ENCODE results near the gene SIM1. TPM values are rescaled to one million over a fixed set of nuclear protein-coding genes. Genes with fewer than 3 reads are reported as not detected.

Gene SIM1
- total and polyA plus RNA-seq, 2 of the 8 experiments (the other 6 are each of a cell fraction or from before 2014, with no cell fraction given), result 0.02 to 0.39 TPM

- no peaks in the 10 kb centered on the region for H3K79me2 ChIP-seq (ENCODE audit: control insufficient read depth in 1 of 2, insufficient read depth in 2 of 2, low read length in 2 of 2)
- ChIA-PET CTCF (ENCODE audit: partially characterized antibody) (interaction anchor here (0.6 to 7.5 kb wide), 8 partner anchors 9 to 603 kb away, joined by 3 to 45 read pairs (median 6); no protein-coding TSS in a partner anchor), POLR2A (ENCODE audit: partially characterized antibody) (no interaction called here)
- H3K79me1 ChIP-seq (ENCODE audit: low read depth, low read length), result no peaks in the 10 kb centered on the region
- H2BK15ac ChIP-seq (ENCODE audit: low read length), result no peak overlapping the region
- H4K5ac ChIP-seq (ENCODE audit: insufficient read length, low read depth, low read length), result no peak overlapping the region
- no peak overlapping the region for H3K4ac ChIP-seq (replicated peaks; ENCODE audit: insufficient read length, low read depth, low read length)
- H3K27me3 ChIP-seq (replicated peaks in 1 of 4; ENCODE audit: control insufficient read depth in 3 of 4, extremely low read depth in 1 of 4, insufficient read depth in 3 of 4, low read length in 3 of 4), result peaks cover 46 to 65% (median 54%) of the 10 kb centered on the region in 4 experiments
- no peak overlapping the region for H2AK5ac ChIP-seq (ENCODE audit: low read depth, low read length)
- no peak overlapping the region for H2BK20ac ChIP-seq (ENCODE audit: low read length)
- H3K56ac ChIP-seq (replicated peaks; ENCODE audit: insufficient read length, low read depth, low read length), result no peak overlapping the region
- H3K23me2 ChIP-seq (ENCODE audit: low read depth, low read length), result no peaks in the 10 kb centered on the region; the same call in 1 of the 2 replicates
- H4K8ac ChIP-seq (ENCODE audit: extremely low read depth, insufficient read depth, low read length), result no peak overlapping the region
- no peak overlapping the region for H2BK12ac ChIP-seq (ENCODE audit: low read depth, low read length)
- no peaks in the 10 kb centered on the region; a peak in 1 of 8 replicates for H3K36me3 ChIP-seq (ENCODE audit: control insufficient read depth in 2 of 4, insufficient read depth in 4 of 4, low read length in 3 of 4)
- H3K27ac ChIP-seq (ENCODE audit: low read depth, low read length), result no peak overlapping the region
- no peak overlapping the region for H2BK120ac ChIP-seq (replicated peaks; ENCODE audit: low read depth, low read length)
- no peak overlapping the region for H2BK5ac ChIP-seq (ENCODE audit: low read depth, low read length)
- no peak overlapping the region for H2AFZ ChIP-seq (ENCODE audit: low read length)
- H3K4me2 ChIP-seq (ENCODE audit: insufficient read depth in 1 of 2, low read depth in 2 of 2, low read length in 2 of 2), result no peak overlapping the region
- no peak overlapping the region for H3K18ac ChIP-seq (ENCODE audit: extremely low read depth, low read length)
- H4K20me1 ChIP-seq (replicated peaks in 1 of 2; ENCODE audit: control insufficient read depth in 1 of 2, insufficient read depth in 2 of 2, low read length in 2 of 2), result peaks cover 6 to 18% of the 10 kb centered on the region in 2 experiments
- H3K4me1 ChIP-seq (replicated peaks in 1 of 4; ENCODE audit: control insufficient read depth in 3 of 4, insufficient read depth in 4 of 4, low read length in 3 of 4), result peaks cover 8 to 23% (median 9%) of the 10 kb centered on the region in 4 experiments
- no peak overlapping the region for H4K91ac ChIP-seq (replicated peaks; ENCODE audit: insufficient read length, low read length)
- 70% methylated on average over 5 of the region's 5 CpGs; no CpG with 5 or more reads in 1 of the 2 experiments for WGBS, 2 experiments (ENCODE audit: extremely low coverage in 1 of 2, insufficient coverage in 1 of 2, insufficient read length in 1 of 2, insufficient replicate concordance in 2 of 2, low coverage in 1 of 2, low lambda C conversion rate in 2 of 2, missing lambda C conversion rate in 1 of 2)
- H3K9ac ChIP-seq (replicated peaks in 1 of 4; ENCODE audit: extremely low read depth in 1 of 4, low read depth in 3 of 4, low read length in 3 of 4), result no peak overlapping the region
- TF ChIP-seq E2F6 (IDR thresholded peaks at IDR 0.05) (no peak), SIRT6 (IDR thresholded peaks at IDR 0.05; ENCODE audit: low read length) (no peak), CHD1 (IDR thresholded peaks at IDR 0.05; ENCODE audit: low read depth, low read length) (no peak), ATF2 (IDR thresholded peaks at IDR 0.05; ENCODE audit: low read length) (no peak), RBBP5 (IDR thresholded peaks at IDR 0.05; ENCODE audit: borderline replicate concordance, low read depth, low read length) (no peak), POLR2A (IDR thresholded peaks at IDR 0.05; ENCODE audit: control extremely low read depth in 1 of 2, low read depth in 2 of 2, low read length in 2 of 2) (no peak), BACH1 (IDR thresholded peaks at IDR 0.05; ENCODE audit: low read length) (no peak)
- no peak for FAIRE-seq
- H3K23ac ChIP-seq (ENCODE audit: insufficient read length), result no peak overlapping the region
- H3K14ac ChIP-seq (ENCODE audit: insufficient read length), result no peak overlapping the region
- no peaks in the 10 kb centered on the region for H3K9me3 ChIP-seq (ENCODE audit: insufficient read depth in 2 of 2, low read depth in 1 of 2, low read length in 1 of 2)
- no peak for DNase-seq (ENCODE audit: low read depth in 1 of 2, low spot score in 2 of 2)
- no peak overlapping the region for H3K4me3 ChIP-seq (ENCODE audit: extremely low read depth in 1 of 4, insufficient read depth in 2 of 4, low read depth in 3 of 4, low read length in 4 of 4)
Measured at GRCh38 chr6:100470422-100471120, 5.8 kb upstream of the SIM1 start.
